Measurements from ENCODE around the gene XXYLT1. TPM values are rescaled to one million over a fixed set of nuclear protein-coding genes. Genes with fewer than 3 reads are reported as not detected.

XXYLT1 gene
- total and polyA plus RNA-seq, 9 of the 15 experiments (the other 6 are each of a cell fraction or from before 2014, with no cell fraction given), result 1.9 to 18.9 (median 15.0) TPM

DNA sequence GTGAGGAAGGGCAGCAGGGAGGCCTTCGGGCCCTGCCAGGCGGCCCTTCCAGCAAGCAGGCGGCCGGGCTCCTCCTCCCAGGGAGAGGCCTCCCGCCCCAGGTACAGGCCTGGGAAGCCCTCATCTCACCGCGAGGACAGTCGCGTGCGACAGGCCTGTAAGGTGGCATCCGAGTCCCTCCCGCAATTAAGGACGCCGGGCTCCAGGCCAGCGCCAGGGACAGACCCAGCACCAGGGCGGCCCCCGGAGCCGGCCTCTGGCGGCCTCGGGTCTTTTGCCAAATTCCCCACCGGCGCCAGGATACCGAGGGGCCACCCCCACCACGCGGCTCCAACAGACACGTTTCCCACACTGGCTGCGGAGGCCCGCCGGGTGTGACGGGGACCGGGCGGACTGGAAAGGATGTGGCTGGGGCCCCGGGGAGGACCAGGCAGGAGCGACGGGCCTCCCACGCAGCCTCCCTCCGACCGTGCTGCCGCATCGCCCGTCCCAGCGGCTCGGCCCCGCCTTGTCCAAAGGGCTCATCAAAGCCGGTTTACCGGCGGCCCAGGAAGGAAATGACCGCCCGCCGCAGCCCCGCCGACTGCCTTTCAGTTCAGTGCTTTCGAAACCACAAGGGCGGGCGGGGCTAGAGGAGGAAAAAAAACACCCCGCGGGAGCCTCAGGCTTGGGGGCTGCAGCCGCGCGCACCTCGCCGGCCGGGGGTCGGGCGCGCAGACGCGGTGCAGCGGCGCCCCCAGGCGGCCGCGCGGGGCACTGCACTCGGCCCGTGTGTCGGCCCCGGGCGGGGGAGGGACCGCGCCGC is 11.3 kb downstream of the XXYLT1 start (continued):
- TF ChIP-seq FOS (IDR thresholded peaks at IDR 0.05; ENCODE audit: extremely low read depth, insufficient read length), result no peak
- TF ChIP-seq MAFF (IDR thresholded peaks at IDR 0.05; ENCODE audit: low read length), result no peak
- no peak for TF ChIP-seq MAFG (tag; conservative IDR thresholded peaks at IDR 0.05)
- no peak; a peak in 1 of 4 replicates for TF ChIP-seq KDM1A (IDR thresholded peaks at IDR 0.05)
- TF ChIP-seq COPS2 (conservative IDR thresholded peaks at IDR 0.05), result no peak
- no peak for TF ChIP-seq RFX1 (IDR thresholded peaks at IDR 0.05)
- peak; percentile 55 for TF ChIP-seq MYC (IDR thresholded peaks at IDR 0.05; ENCODE audit: low read depth, low read length)
- TF ChIP-seq MYC (CRISPR knock-in tag; IDR thresholded peaks at IDR 0.05; ENCODE audit: borderline replicate concordance, low read depth), result peak; percentile 83; the same call in 1 of the 2 replicates
- TF ChIP-seq ZNF212 (CRISPR knock-in tag; IDR thresholded peaks at IDR 0.05), result 0 out of 2 replicates have a peak, but pooled peaks have one; percentile 9
- 0 out of 2 replicates have a peak, but pooled peaks have one; percentile 45 for TF ChIP-seq BCOR (IDR thresholded peaks at IDR 0.05)
- TF ChIP-seq PCBP2 (IDR thresholded peaks at IDR 0.05; ENCODE audit: low read depth, low read length, poor library complexity, severe bottlenecking), result no peak
- TF ChIP-seq POLR3A (IDR thresholded peaks at IDR 0.05; ENCODE audit: borderline replicate concordance, extremely low read depth, insufficient read depth, insufficient read length), result no peak
- no peak for TF ChIP-seq HLTF (IDR thresholded peaks at IDR 0.05)
- no peak for TF ChIP-seq MCM5 (IDR thresholded peaks at IDR 0.05; ENCODE audit: low read depth)
- TF ChIP-seq, protein P1, sequence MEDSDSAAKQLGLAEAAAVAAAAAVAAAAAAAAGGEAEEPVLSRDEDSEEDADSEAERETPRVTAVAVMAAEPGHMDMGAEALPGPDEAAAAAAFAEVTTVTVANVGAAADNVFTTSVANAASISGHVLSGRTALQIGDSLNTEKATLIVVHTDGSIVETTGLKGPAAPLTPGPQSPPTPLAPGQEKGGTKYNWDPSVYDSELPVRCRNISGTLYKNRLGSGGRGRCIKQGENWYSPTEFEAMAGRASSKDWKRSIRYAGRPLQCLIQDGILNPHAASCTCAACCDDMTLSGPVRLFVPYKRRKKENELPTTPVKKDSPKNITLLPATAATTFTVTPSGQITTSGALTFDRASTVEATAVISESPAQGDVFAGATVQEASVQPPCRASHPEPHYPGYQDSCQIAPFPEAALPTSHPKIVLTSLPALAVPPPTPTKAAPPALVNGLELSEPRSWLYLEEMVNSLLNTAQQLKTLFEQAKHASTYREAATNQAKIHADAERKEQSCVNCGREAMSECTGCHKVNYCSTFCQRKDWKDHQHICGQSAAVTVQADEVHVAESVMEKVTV (CRISPR knock-in tag; IDR thresholded peaks at IDR 0.05), result 0 out of 2 replicates have a peak, but pooled peaks have one; percentile 7
- peak; percentile 65 for TF ChIP-seq RBM22 (IDR thresholded peaks at IDR 0.05; ENCODE audit: low read depth, low read length, poor library complexity, severe bottlenecking)
- peak; percentile 74; the same call in 1 of the 2 replicates for TF ChIP-seq TCF7 (IDR thresholded peaks at IDR 0.05; ENCODE audit: borderline replicate concordance)
- no peak for TF ChIP-seq RBM25 (IDR thresholded peaks at IDR 0.05; ENCODE audit: low read depth, low read length, severe bottlenecking)
- TF ChIP-seq GABPB1 (CRISPR knock-in tag; IDR thresholded peaks at IDR 0.05), result peak; percentile 56; the same call in 1 of the 2 replicates
- no peak for TF ChIP-seq ZNF354B (CRISPR knock-in tag; IDR thresholded peaks at IDR 0.05)
- no peak for TF ChIP-seq ZNF41 (CRISPR knock-in tag; conservative IDR thresholded peaks at IDR 0.05)
- TF ChIP-seq, protein P2, sequence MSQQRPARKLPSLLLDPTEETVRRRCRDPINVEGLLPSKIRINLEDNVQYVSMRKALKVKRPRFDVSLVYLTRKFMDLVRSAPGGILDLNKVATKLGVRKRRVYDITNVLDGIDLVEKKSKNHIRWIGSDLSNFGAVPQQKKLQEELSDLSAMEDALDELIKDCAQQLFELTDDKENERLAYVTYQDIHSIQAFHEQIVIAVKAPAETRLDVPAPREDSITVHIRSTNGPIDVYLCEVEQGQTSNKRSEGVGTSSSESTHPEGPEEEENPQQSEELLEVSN (IDR thresholded peaks at IDR 0.05; ENCODE audit: borderline replicate concordance in 1 of 2, extremely low read depth in 1 of 2, insufficient read depth in 1 of 2, insufficient read length in 1 of 2, low read depth in 1 of 2, low read length in 1 of 2, poor library complexity in 1 of 2, severe bottlenecking in 1 of 2), result peak; percentile 56 to 61

All from K562 (cell line).